ENCODE data around the gene SLC2A1.

GRCh38 chr1:42956739-42957138 lies 1.9 kb downstream of the SLC2A1 start:
- TF ChIP-seq CTCF (IDR thresholded peaks at IDR 0.05; ENCODE audit: insufficient read depth, low read length) (no peak), POLR2AphosphoS5 (IDR thresholded peaks at IDR 0.05; ENCODE audit: low read depth) (no peak)

All from HL-60 (cell line).